Astrocyte (in vitro differentiated cells and primary cell): ENCODE measurements around the gene CDC14B. TPM values are rescaled to one million over a fixed set of nuclear protein-coding genes. Genes with fewer than 3 reads are reported as not detected.
A peak's percentile ranks its signal among the peaks of the same experiment; 100 is the strongest.

Experiments used
- DNase-seq: peaks from one replicate; pipeline ENCODE4 v3.0.0-alpha.2; 2010; ENCODE audit warnings: low read depth
- FAIRE-seq: peaks from 2 replicates; lab custom pipeline; 2011; peaks lifted over from hg19 to GRCh38; lab: Jason Lieb, UNC
- H2AFZ ChIP-seq: 2 replicates; pipeline ENCODE4 v1.6.0; 2012; ENCODE audit warnings: low read depth, low read length, inconsistent platforms
- H3K27ac ChIP-seq: 2 replicates; pipeline ENCODE4 v1.5.1; 2011; ENCODE audit warnings: low read depth, low read length, inconsistent platforms
- H3K27me3 ChIP-seq: 2 replicates; pipeline ENCODE4 v1.6.0; 2011; ENCODE audit warnings: low read length, inconsistent platforms; ENCODE audit not compliant: insufficient read depth
- H3K36me3 ChIP-seq: 2 replicates; pipeline ENCODE4 v1.5.1; 2011; ENCODE audit warnings: low read length, inconsistent platforms; ENCODE audit not compliant: insufficient read depth
- H3K4me1 ChIP-seq: 2 replicates; pipeline ENCODE4 v1.5.1; 2011; ENCODE audit warnings: low read length, inconsistent platforms; ENCODE audit not compliant: insufficient read depth
- H3K4me2 ChIP-seq: 2 replicates; pipeline ENCODE4 v1.6.0; 2012; ENCODE audit warnings: low read length, inconsistent platforms
- H3K4me3 ChIP-seq: 2 replicates; pipeline ENCODE4 v1.5.1; 2011; ENCODE audit warnings: low read depth, mild to moderate bottlenecking, low read length, inconsistent platforms; ENCODE audit not compliant: insufficient read depth
- H3K79me2 ChIP-seq: 2 replicates; pipeline ENCODE4 v1.6.0; 2012; ENCODE audit warnings: mild to moderate bottlenecking, low read length, inconsistent platforms; ENCODE audit not compliant: insufficient read depth
- H3K9ac ChIP-seq: 2 replicates; pipeline ENCODE4 v1.6.0; 2012; ENCODE audit warnings: mild to moderate bottlenecking, low read length, inconsistent platforms
- H3K9me3 ChIP-seq: 2 replicates; pipeline ENCODE4 v1.5.1; 2012; ENCODE audit warnings: low read depth, mild to moderate bottlenecking, low read length, inconsistent platforms; ENCODE audit not compliant: insufficient read depth
- H4K20me1 ChIP-seq: 2 replicates; pipeline ENCODE4 v1.6.0; 2012; ENCODE audit warnings: low read length, inconsistent platforms; ENCODE audit not compliant: insufficient read depth
- H3K27ac Mint-ChIP-seq: one replicate; pipeline ENCODE4 v1.8.0; 2021; ENCODE audit warnings: mild to moderate bottlenecking, mixed read lengths; ENCODE audit not compliant: unreplicated experiment
- H3K27me3 Mint-ChIP-seq: one replicate; pipeline ENCODE4 v1.8.0; 2021; ENCODE audit warnings: low read depth, mixed read lengths; ENCODE audit not compliant: unreplicated experiment
- H3K36me3 Mint-ChIP-seq: one replicate; pipeline ENCODE4 v1.8.0; 2021; ENCODE audit warnings: low read depth, mixed read lengths; ENCODE audit not compliant: unreplicated experiment
- H3K4me1 Mint-ChIP-seq: one replicate; pipeline ENCODE4 v1.8.0; 2021; ENCODE audit warnings: low read depth, mixed read lengths; ENCODE audit not compliant: unreplicated experiment
- H3K4me3 Mint-ChIP-seq: one replicate; pipeline ENCODE4 v1.8.0; 2021; ENCODE audit warnings: mild to moderate bottlenecking, moderate library complexity, mixed read lengths; ENCODE audit not compliant: unreplicated experiment
- H3K9me3 Mint-ChIP-seq: one replicate; pipeline ENCODE4 v1.8.0; 2021; ENCODE audit warnings: mild to moderate bottlenecking, mixed read lengths; ENCODE audit not compliant: unreplicated experiment
- EZH2 ChIP-seq: IDR thresholded peaks from 2 replicates; pipeline ENCODE4 v1.6.1; 2012; ENCODE audit warnings: mild to moderate bottlenecking, low read length, inconsistent platforms; ENCODE audit not compliant: insufficient read depth
- total RNA-seq: library from RNA; stranded (reverse); gene quantifications from 2 replicates; pipeline ENCODE4 v1.2.1, GENCODE V29; 2021
- TF ChIP-seq, protein P1 (sequence below): IDR thresholded peaks from 2 replicates; pipeline ENCODE4 v1.5.1; 2011; ENCODE audit warnings: low read depth, mild to moderate bottlenecking, inconsistent platforms, low read length, moderate library complexity; ENCODE audit not compliant: insufficient read depth

Gene CDC14B
- total RNA-seq, 1 donor from 2014 or later, result 22.5 TPM

DNA sequence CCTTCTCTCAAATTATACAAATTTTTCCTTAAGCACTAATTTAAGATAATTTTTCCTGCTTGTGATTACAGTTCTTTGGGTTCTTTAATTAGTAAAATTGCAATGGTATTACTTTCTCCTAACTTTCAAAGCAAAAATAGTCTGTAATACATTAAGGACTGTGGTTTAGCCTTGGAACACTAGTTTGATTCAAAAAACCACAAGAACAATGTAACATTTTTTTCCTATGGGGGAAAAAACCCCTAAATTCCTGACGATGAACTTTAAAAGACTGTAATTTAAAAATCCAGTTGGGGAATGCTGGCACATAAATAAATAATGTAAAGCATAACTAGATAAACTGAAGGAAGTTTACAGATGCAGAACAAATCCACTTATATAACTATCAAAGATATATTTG, 65.3 kb downstream of the CDC14B start:
- Histone ChIP-seq H3K9ac (peak overlapping the region; percentile 30), H3K9me3 (no peaks in the 10 kb centered on the region), H3K4me2 (peak overlapping the region; percentile 37), H3K36me3 (no peaks in the 10 kb centered on the region), H2AFZ (no peak overlapping the region), H3K4me3 (no peak overlapping the region), H3K27ac (peak overlapping the region; percentile 38), H3K79me2 (no peaks in the 10 kb centered on the region), H3K27me3 (no peaks in the 10 kb centered on the region), H4K20me1 (no peaks in the 10 kb centered on the region), H3K4me1 (peaks cover 27% of the 10 kb centered on the region)
- Mint-ChIP-seq H3K4me3 (no peak overlapping the region), H3K4me1 (peaks cover 58% of the 10 kb centered on the region), H3K9me3 (no peaks in the 10 kb centered on the region), H3K36me3 (peaks cover 4% of the 10 kb centered on the region), H3K27ac (peak overlapping the region; percentile 96), H3K27me3 (no peaks in the 10 kb centered on the region)
- TF ChIP-seq EZH2, result no peak
- TF ChIP-seq, protein P1, sequence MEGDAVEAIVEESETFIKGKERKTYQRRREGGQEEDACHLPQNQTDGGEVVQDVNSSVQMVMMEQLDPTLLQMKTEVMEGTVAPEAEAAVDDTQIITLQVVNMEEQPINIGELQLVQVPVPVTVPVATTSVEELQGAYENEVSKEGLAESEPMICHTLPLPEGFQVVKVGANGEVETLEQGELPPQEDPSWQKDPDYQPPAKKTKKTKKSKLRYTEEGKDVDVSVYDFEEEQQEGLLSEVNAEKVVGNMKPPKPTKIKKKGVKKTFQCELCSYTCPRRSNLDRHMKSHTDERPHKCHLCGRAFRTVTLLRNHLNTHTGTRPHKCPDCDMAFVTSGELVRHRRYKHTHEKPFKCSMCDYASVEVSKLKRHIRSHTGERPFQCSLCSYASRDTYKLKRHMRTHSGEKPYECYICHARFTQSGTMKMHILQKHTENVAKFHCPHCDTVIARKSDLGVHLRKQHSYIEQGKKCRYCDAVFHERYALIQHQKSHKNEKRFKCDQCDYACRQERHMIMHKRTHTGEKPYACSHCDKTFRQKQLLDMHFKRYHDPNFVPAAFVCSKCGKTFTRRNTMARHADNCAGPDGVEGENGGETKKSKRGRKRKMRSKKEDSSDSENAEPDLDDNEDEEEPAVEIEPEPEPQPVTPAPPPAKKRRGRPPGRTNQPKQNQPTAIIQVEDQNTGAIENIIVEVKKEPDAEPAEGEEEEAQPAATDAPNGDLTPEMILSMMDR, result no peak
- FAIRE-seq (no peak), DNase-seq (peak; percentile 68)

DNA sequence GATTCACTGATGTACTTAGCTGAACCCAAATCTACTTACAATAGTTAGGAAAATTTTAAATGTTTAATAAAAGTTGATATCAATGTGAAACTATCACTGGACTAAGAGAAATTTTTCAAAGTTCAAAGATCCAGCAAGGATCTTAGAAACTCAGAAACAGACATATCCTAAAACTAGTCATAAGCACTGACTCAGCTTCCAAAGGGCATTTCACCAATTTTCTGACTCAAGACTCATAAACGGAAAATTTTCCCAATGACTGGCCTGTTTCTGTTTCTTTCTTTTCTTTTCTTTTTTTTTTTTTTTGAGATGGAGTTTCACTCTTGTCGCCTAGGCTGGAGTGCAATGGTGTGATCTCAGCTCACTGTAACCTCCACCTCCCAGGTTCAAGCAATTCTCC, 66.6 kb downstream of the CDC14B start:
- Histone ChIP-seq H3K4me3 (no peak overlapping the region), H3K36me3 (no peaks in the 10 kb centered on the region), H3K4me2 (peak overlapping the region; percentile 17), H3K4me1 (peaks cover 27% of the 10 kb centered on the region), H3K79me2 (no peaks in the 10 kb centered on the region), H3K27ac (peak overlapping the region; percentile 25), H3K27me3 (no peaks in the 10 kb centered on the region), H3K9ac (no peak overlapping the region), H3K9me3 (no peaks in the 10 kb centered on the region), H2AFZ (no peak overlapping the region), H4K20me1 (no peaks in the 10 kb centered on the region)
- FAIRE-seq (no peak), DNase-seq (peak; percentile 83)
- no peak for TF ChIP-seq EZH2
- TF ChIP-seq, protein P1, result no peak
- no peaks in the 10 kb centered on the region for H3K27me3 Mint-ChIP-seq
- peaks cover 4% of the 10 kb centered on the region for H3K36me3 Mint-ChIP-seq
- no peak overlapping the region for H3K4me3 Mint-ChIP-seq
- no peaks in the 10 kb centered on the region for H3K9me3 Mint-ChIP-seq
- peaks cover 58% of the 10 kb centered on the region for H3K4me1 Mint-ChIP-seq
- H3K27ac Mint-ChIP-seq, result peak overlapping the region; percentile 54

DNA sequence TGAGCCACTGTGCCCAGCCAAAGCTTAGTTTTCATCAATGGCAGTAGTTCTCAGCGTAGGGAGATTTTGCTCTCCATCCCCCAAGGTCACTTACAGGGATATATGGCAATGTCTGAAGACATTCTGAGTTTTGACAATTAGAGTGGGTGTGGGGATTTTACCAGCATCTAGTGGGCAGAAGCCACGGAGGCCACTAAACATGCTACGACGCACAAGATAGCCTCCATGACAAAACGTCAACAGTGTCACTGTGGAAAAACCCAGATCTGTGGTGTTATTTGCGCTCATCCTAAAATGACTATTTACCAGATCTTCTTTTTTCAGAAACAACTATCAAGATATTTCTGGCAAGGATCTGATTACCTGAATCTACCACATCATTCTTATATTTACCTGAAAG, 68.2 kb downstream of the CDC14B start:
- H3K27me3 Mint-ChIP-seq, result no peaks in the 10 kb centered on the region
- H3K9me3 Mint-ChIP-seq, result no peaks in the 10 kb centered on the region
- peak overlapping the region; percentile 58 for H3K27ac Mint-ChIP-seq
- Histone ChIP-seq H3K36me3 (no peaks in the 10 kb centered on the region), H3K4me3 (no peak overlapping the region), H3K79me2 (no peaks in the 10 kb centered on the region), H3K9ac (no peak overlapping the region), H3K4me2 (no peak overlapping the region), H4K20me1 (no peaks in the 10 kb centered on the region), H2AFZ (no peak overlapping the region), H3K27ac (no peak overlapping the region), H3K4me1 (peaks cover 27% of the 10 kb centered on the region), H3K9me3 (no peaks in the 10 kb centered on the region), H3K27me3 (no peaks in the 10 kb centered on the region)
- no peak for TF ChIP-seq EZH2
- TF ChIP-seq, protein P1, result no peak
- peaks cover 44% of the 10 kb centered on the region for H3K4me1 Mint-ChIP-seq
- no peak for DNase-seq
- H3K4me3 Mint-ChIP-seq, result no peak overlapping the region
- peaks cover 6% of the 10 kb centered on the region for H3K36me3 Mint-ChIP-seq
- no peak for FAIRE-seq
